ENCODE results near the gene LCN10. TPM values are rescaled to one million over a fixed set of nuclear protein-coding genes. Genes with fewer than 3 reads are reported as not detected.

LCN10 gene
- total RNA-seq, 1 experiment from 2014 or later = 1.5 TPM

GRCh38 chr9:136707011-136707410 lies 35.7 kb downstream of the LCN10 start:
- Histone ChIP-seq H4K8ac (replicated peaks; ENCODE audit: insufficient read length, low read depth, low read length) (no peak overlapping the region), H3K18ac (ENCODE audit: insufficient read length, low read depth, low read length) (no peak overlapping the region), H3K4ac (ENCODE audit: low read depth, low read length) (no peak overlapping the region), H2BK120ac (ENCODE audit: low read depth, low read length, poor library complexity, severe bottlenecking) (no peak overlapping the region), H3K79me1 (ENCODE audit: insufficient read depth, low read depth, low read length, poor library complexity, severe bottlenecking) (no peaks in the 10 kb centered on the region), H3K4me1 (ENCODE audit: insufficient read depth, low read length) (no peaks in the 10 kb centered on the region), H3K9ac (ENCODE audit: extremely low read depth, insufficient read length, low read length) (no peak overlapping the region), H3K14ac (ENCODE audit: insufficient read depth, low read length) (no peak overlapping the region), H4K91ac (ENCODE audit: insufficient read length, low read depth, low read length) (no peak overlapping the region), H3K27ac (ENCODE audit: insufficient read length, low read depth, low read length) (no peak overlapping the region), H2BK12ac (ENCODE audit: insufficient read length, low read depth, low read length) (no peak overlapping the region), H3K27me3 (ENCODE audit: insufficient read depth, low read length) (no peaks in the 10 kb centered on the region), H2BK15ac (ENCODE audit: low read depth, low read length) (no peak overlapping the region), H4K20me1 (ENCODE audit: control insufficient read depth, insufficient read depth, insufficient read length) (no peaks in the 10 kb centered on the region), H2BK20ac (ENCODE audit: low read depth, low read length, poor library complexity, severe bottlenecking) (no peak overlapping the region), H3K23me2 (ENCODE audit: insufficient read length, low read depth, low read length, poor library complexity, severe bottlenecking) (peaks cover 4% of the 10 kb centered on the region), H4K5ac (ENCODE audit: insufficient read length, low read depth, low read length) (no peak overlapping the region), H3T11ph (ENCODE audit: low read length) (no peak overlapping the region), H3K56ac (ENCODE audit: insufficient read length, low read depth, low read length) (no peak overlapping the region), H2AK5ac (ENCODE audit: insufficient read length, low read length) (no peak overlapping the region), H3K23ac (ENCODE audit: insufficient read length, low read depth, low read length) (no peak overlapping the region), H3K9me3 (ENCODE audit: control insufficient read depth, low read depth, low read length) (no peaks in the 10 kb centered on the region), H3K79me2 (ENCODE audit: insufficient read depth, low read length) (no peaks in the 10 kb centered on the region), H2AFZ (ENCODE audit: low read length) (no peak overlapping the region), H2BK5ac (ENCODE audit: insufficient read length, low read length) (no peak overlapping the region), H3K4me2 (ENCODE audit: insufficient read depth, insufficient read length, low read length) (no peak overlapping the region)
- Mint-ChIP-seq H3K4me1 (no peaks in the 10 kb centered on the region), H3K36me3 (ENCODE audit: insufficient read depth in 1 of 3, low read depth in 3 of 3) (no peaks in the 10 kb centered on the region), H3K9me3 (no peaks in the 10 kb centered on the region), H3K27ac (no peak overlapping the region), H3K27me3 (ENCODE audit: low read depth) (peaks cover 63% of the 10 kb centered on the region), H3K4me3 (no peak overlapping the region)
- DNase-seq = no peak
- WGBS (ENCODE audit: extremely low coverage, insufficient read length, low lambda C conversion rate) = no CpG with 5 or more reads among the region's 7 CpGs
- TF ChIP-seq CTCF (conservative IDR thresholded peaks at IDR 0.05) = no peak
